Activated T-helper 17 cell treated with anti-CD3 and anti-CD28 coated beads, Interleukin-2, amount 50 U/mL, for 72 hours (primary cell): Measurements from ENCODE around the gene ACTG1. TPM values are rescaled to one million over a fixed set of nuclear protein-coding genes. Genes with fewer than 3 reads are reported as not detected.

Experiments used
- ATAC-seq: fragments of 150-1000 bp; cut with Tn5 transposase; replicated peaks from 2 replicates; pipeline ENCODE4 v1.10.0; 2021; ENCODE audit warnings: mild to moderate bottlenecking, moderate library complexity
- H3K27ac Mint-ChIP-seq: one replicate; pipeline ENCODE4 v1.8.0; 2022; ENCODE audit warnings: mixed read lengths
- H3K27me3 Mint-ChIP-seq: one replicate; pipeline ENCODE4 v1.8.0; 2022; ENCODE audit warnings: mixed read lengths
- H3K36me3 Mint-ChIP-seq: one replicate; pipeline ENCODE4 v1.8.0; 2022; ENCODE audit warnings: low read depth, mild to moderate bottlenecking, mixed read lengths
- H3K4me1 Mint-ChIP-seq: one replicate; pipeline ENCODE4 v1.8.0; 2022; ENCODE audit warnings: mixed read lengths
- H3K4me3 Mint-ChIP-seq: one replicate; pipeline ENCODE4 v1.8.0; 2022; ENCODE audit warnings: mild to moderate bottlenecking, mixed read lengths
- H3K9me3 Mint-ChIP-seq: one replicate; pipeline ENCODE4 v1.8.0; 2022; ENCODE audit warnings: mixed read lengths
- total RNA-seq, 2 donors: library from RNA; stranded (reverse); gene quantifications; one replicate each; pipeline ENCODE4 v1.2.3, GENCODE V29; 2022

ACTG1 gene
- total RNA-seq, 2 donors from 2014 or later = 4,457 to 7,394 TPM

DNA sequence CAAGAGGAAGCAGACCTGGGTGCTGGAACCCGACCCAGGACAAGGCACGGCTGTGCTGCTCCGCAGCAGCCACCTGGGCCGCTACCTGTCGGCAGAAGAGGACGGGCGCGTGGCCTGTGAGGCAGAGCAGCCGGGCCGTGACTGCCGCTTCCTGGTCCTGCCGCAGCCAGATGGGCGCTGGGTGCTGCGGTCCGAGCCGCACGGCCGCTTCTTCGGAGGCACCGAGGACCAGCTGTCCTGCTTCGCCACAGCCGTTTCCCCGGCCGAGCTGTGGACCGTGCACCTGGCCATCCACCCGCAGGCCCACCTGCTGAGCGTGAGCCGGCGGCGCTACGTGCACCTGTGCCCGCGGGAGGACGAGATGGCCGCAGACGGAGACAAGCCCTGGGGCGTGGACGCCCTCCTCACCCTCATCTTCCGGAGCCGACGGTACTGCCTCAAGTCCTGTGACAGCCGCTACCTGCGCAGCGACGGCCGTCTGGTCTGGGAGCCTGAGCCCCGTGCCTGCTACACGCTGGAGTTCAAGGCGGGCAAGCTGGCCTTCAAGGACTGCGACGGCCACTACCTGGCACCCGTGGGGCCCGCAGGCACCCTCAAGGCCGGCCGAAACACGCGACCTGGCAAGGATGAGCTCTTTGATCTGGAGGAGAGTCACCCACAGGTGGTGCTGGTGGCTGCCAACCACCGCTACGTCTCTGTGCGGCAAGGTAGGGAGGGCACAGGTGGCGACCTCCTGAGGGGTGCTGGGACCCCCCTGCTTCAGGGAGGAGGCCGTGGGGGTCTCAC is 16.2 kb upstream of the ACTG1 start:
- no peak for ATAC-seq
- H3K4me3 Mint-ChIP-seq = no peak overlapping the region

GRCh38 chr17:81528384-81528650 is 15.7 kb upstream of the ACTG1 start:
- no peak overlapping the region for H3K4me3 Mint-ChIP-seq
- ATAC-seq = no peak
- H3K27me3 Mint-ChIP-seq = no peaks in the 10 kb centered on the region
- no peaks in the 10 kb centered on the region for H3K9me3 Mint-ChIP-seq
- no peaks in the 10 kb centered on the region for H3K4me1 Mint-ChIP-seq
- H3K36me3 Mint-ChIP-seq = no peaks in the 10 kb centered on the region
- no peak overlapping the region for H3K27ac Mint-ChIP-seq

More for the DNA sequence above, 16.2 kb upstream of the ACTG1 start:
- Mint-ChIP-seq H3K36me3 (no peaks in the 10 kb centered on the region), H3K4me1 (no peaks in the 10 kb centered on the region), H3K27me3 (no peaks in the 10 kb centered on the region), H3K9me3 (no peaks in the 10 kb centered on the region), H3K27ac (no peak overlapping the region)

- ATAC-seq = no peak
- Mint-ChIP-seq H3K36me3 (no peaks in the 10 kb centered on the region), H3K4me3 (no peak within 1 kb of the TSS), H3K27me3 (no peaks in the 10 kb centered on the region), H3K9me3 (no peaks in the 10 kb centered on the region), H3K27ac (no peak within 1 kb of the TSS), H3K4me1 (no peaks in the 10 kb centered on the region)
These were observed 15.2 kb upstream of the ACTG1 start, which contains the start of gene FSCN2 for GRCh38 chr17:81527591-81528383. FSCN2 (plus strand) TSS chr17:81528377; CDS start chr17:81528532, 155 bp downstream.

DNA sequence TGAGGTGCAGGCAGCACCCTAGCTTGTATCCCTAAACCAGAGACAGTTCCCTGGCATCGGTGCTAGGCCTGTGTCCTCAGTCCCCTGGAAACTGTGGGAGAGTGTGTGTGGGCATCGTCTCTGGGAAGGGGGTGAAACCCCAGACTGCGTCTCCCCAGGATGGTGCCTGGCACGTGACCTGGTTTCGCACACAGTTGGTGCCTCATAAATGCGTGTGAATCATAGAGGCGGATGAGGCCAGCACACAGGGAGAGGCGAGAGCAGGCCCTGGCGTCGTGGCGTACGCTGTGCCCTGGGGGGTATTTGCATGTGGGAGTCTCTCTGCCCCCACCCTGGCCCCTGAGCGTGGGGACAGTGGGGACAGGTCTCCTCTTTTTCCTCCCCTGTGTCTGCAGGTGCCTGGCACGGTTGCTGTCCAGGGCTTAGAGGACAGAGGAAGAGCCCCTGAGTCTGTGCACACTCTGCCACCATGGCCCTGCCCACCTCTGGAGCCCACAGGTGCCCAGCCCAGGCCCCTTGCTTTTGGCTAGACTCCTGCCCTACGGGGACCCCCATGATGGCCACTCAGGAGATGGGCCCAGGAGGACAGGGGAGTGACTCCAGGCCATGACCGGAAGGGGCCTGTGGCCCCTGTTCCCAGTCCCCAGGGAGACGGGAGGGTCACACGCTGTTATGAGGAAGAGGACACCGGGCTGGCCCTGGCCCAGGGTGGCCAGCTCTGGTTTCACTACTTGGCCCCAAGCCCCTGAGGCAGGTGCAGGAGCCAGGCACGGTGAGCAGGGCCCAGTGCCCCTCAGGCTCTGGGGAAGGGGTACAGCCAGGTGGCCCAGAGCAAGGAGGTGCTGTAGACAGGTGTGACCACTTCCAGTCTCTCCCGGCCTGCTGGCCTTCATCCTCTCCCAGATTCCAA is 14.3 kb upstream of the ACTG1 start:
- ATAC-seq = no peak
- H3K36me3 Mint-ChIP-seq = no peaks in the 10 kb centered on the region
- H3K4me1 Mint-ChIP-seq = no peaks in the 10 kb centered on the region
- no peaks in the 10 kb centered on the region for H3K27me3 Mint-ChIP-seq
- H3K4me3 Mint-ChIP-seq = no peak overlapping the region
- no peaks in the 10 kb centered on the region for H3K9me3 Mint-ChIP-seq
- no peak overlapping the region for H3K27ac Mint-ChIP-seq

DNA sequence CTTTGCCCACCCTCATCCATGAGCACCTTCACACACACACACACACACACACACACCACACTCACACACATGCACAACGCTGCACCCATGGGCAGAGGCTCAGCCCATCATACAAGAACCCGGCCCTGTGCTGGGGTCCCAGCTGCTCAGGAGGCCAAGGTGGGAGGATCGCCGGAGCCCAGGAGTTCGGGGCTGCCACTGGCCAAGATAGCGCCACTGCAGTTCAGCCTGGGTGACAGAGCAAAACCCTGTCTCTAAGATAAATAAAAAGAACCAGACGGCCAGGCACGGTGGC is 12.2 kb upstream of the ACTG1 start:
- ATAC-seq = no peak
- Mint-ChIP-seq H3K27ac (no peak overlapping the region), H3K36me3 (no peaks in the 10 kb centered on the region), H3K27me3 (no peaks in the 10 kb centered on the region), H3K4me1 (peaks cover 4% of the 10 kb centered on the region), H3K9me3 (no peaks in the 10 kb centered on the region), H3K4me3 (no peak overlapping the region)

- H3K4me1 Mint-ChIP-seq = peaks cover 4% of the 10 kb centered on the region
- no peaks in the 10 kb centered on the region for H3K9me3 Mint-ChIP-seq
- no peak for ATAC-seq
- H3K27ac Mint-ChIP-seq = no peak overlapping the region
- no peaks in the 10 kb centered on the region for H3K27me3 Mint-ChIP-seq
- H3K4me3 Mint-ChIP-seq = no peak overlapping the region
- H3K36me3 Mint-ChIP-seq = no peaks in the 10 kb centered on the region
These were observed 11.7 kb upstream of the ACTG1 start for GRCh38 chr17:81524039-81524864.

DNA sequence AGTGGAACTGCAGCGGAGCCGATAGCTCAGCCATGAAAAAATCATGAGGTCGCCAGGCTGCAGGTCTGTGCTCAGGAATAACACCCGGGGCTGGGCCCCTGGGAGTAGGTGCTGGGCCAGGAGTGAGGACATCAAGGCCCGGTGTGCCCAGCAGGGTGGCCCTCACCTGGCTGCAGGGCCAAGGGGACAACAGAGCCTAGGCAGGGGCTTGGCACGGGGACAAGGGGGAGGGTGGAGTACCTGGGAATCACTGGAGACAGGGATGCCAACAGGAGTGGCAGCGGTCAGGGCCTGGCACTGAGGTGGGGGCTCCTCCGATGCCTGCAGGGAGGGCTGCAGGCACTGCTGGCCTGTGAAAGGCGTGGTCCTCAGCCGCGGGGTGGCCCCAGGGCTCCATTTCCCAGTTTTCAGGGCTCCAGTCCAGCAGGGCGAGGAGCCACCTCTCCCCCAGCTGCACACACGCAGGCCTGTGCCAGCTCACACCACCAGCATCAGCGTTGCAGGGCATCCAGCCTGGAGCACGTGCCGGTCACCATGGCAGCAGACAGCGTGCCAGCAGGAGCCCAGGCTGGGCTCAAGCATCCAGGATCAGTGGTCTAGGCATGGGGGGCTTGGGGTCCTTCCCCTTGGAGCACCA is 10.9 kb upstream of the ACTG1 start:
- no peak for ATAC-seq
- Mint-ChIP-seq H3K9me3 (no peaks in the 10 kb centered on the region), H3K4me3 (no peak overlapping the region), H3K27me3 (no peaks in the 10 kb centered on the region), H3K27ac (no peak overlapping the region), H3K36me3 (no peaks in the 10 kb centered on the region), H3K4me1 (peaks cover 4% of the 10 kb centered on the region)

DNA sequence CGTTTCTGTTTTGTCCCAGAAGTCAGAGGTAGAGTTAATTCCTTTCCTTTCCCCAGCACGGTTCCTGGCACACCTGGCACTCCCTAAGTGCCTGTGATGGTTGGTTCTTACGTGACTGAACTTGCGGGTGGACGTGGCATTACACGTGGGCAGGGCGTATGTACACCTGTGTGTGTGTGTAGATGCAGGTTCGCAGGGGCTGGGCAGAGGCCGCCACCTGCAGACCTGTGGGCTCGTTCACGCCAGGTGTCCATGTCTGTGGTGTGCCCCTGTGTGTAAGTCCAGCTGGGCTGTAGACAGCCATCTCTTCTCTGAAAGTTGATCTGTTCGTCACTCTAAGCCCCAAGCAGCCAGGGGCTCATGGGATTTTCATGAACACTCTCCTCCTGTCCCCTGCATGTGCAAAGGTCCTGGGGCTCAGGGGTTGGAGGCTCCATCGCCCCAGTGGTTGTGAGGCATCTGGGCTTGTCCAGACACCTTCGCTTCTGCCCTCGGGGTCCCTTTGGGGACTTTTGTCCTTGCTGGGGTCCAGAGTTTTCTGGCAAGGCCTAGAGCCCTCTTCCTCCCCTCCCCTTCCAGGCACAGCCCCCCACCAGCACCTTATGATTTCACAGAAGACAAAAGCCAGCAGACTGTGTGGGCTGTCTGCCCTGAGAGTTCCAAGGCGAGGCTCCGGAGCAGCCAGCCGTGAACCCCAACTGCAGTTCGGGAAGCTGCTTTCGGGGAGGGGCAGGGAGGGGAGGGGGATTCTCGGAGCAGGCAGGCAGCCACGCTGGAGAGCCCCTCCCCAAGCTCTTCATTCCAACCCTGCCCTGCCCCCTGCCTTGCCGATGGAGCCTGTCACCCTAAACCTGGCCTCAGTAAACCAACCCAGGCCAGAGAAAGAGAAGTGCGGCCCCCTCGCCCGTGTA is 10.1 kb upstream of the ACTG1 start:
- H3K27ac Mint-ChIP-seq = no peak overlapping the region
- no peaks in the 10 kb centered on the region for H3K36me3 Mint-ChIP-seq
- H3K27me3 Mint-ChIP-seq = no peaks in the 10 kb centered on the region
- H3K4me1 Mint-ChIP-seq = peaks cover 4% of the 10 kb centered on the region
- no peak overlapping the region for H3K4me3 Mint-ChIP-seq
- ATAC-seq = no peak
- no peaks in the 10 kb centered on the region for H3K9me3 Mint-ChIP-seq

DNA sequence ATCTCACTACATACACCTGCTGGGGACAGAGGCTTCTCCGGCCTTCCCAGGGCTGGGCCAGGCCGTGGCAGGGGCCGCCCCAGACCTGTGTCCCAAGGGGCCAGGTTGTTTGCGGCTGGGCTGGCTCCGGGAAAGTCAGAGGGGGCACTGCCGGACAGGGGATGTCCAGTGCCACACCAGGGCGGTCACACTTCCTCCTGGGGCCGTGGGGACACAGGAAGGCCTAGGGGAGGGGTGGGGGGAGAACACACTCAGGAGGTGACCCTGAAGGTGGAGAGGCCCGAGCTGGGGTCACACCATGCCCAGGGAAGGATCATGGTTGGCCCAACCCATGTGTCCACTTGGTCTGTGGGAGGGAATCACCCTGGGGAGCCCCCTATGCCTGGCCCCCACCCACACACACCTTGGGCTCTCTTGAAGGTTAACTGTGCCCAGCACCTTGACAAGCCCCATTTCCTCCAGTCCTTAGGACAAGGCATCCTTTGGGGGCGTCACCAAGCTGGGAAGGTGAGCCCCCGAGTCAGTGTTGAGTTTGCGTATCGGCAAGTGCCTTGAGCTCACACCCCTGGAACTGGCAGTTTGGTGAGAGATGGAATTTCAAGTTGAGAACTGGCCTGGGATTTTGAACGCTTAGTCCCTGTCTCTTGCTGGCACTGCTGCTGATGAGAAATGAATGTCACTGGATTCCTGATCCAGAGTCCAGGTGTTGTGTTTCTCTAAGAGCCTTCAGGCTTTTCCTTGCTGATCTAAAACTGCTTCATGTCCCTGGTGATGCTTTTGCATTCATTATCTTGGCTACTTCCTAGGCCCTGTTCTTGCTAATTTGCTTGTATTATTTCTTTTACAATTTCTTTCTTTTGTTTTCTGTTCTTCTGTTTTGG is 7.7 kb upstream of the ACTG1 start:
- Mint-ChIP-seq H3K4me1 (peaks cover 4% of the 10 kb centered on the region), H3K9me3 (no peaks in the 10 kb centered on the region), H3K27ac (no peak overlapping the region), H3K27me3 (no peaks in the 10 kb centered on the region), H3K36me3 (no peaks in the 10 kb centered on the region), H3K4me3 (peak overlapping the region; percentile 33)
- ATAC-seq = no peak

DNA sequence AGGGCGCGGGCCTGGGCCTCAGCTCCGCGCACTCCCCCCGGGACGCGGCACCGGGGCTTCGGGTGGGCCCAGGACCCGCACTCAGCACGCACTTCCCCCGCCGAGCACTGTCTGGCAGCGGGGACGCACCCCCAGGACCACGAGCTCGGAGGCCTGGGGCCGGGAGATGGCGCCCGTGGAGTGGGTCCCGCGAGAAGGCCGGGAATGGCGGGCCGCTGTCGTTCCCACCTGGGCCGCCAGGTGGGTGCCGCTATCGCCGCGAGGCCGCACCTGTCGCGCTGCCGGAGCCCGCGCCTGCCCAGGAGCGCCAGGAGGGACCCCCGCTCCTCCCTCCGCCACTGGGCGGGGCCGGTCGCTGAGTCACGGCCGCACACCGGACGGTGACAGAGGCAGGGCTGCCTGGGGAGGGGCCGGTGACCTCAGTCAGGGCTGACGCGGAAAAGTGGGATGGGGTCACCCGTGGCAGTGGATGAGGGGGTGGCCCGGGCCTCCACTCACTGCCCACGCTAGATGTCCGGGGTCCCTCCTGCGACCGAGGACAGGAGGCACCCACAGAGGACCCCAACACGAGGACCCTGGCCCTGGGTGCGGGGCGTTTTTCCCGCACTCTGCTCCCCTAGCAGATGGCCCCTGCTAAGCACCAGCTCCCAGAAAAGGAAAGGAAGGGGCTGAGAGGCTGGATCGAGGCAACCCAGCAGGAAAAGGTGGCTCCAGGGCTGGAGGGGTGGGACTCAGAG is 6.9 kb upstream of the ACTG1 start:
- Mint-ChIP-seq H3K27ac (no peak overlapping the region), H3K9me3 (no peaks in the 10 kb centered on the region), H3K36me3 (no peaks in the 10 kb centered on the region), H3K4me1 (peaks cover 4% of the 10 kb centered on the region), H3K27me3 (no peaks in the 10 kb centered on the region), H3K4me3 (peak overlapping the region; percentile 33)
- ATAC-seq = peak; percentile 67

GRCh38 chr17:81518785-81519283 is 6.2 kb upstream of the ACTG1 start:
- Mint-ChIP-seq H3K4me1 (peaks cover 4% of the 10 kb centered on the region), H3K27me3 (no peaks in the 10 kb centered on the region), H3K36me3 (no peaks in the 10 kb centered on the region), H3K4me3 (no peak overlapping the region), H3K9me3 (no peaks in the 10 kb centered on the region), H3K27ac (no peak overlapping the region)
- peak; percentile 25 for ATAC-seq
